Mucosa of descending colon (tissue), 3 donors: Measurements from ENCODE around the gene SUV39H1. TPM values are rescaled to one million over a fixed set of nuclear protein-coding genes. Genes with fewer than 3 reads are reported as not detected.

Experiments used
- ATAC-seq: fragments of 200-7000 bp; cut with Tn5 transposase; one replicate; pipeline ENCODE4 v1.9.1; 2020; ENCODE audit warnings: mild to moderate bottlenecking, moderate library complexity
- DNase-seq, 3 donors: peaks; one replicate each; pipeline ENCODE4 v3.0.0-alpha.2; 2020
- H3K36me3 ChIP-seq: fragments of 200-600 bp; one replicate; pipeline ENCODE4 v1.8.0; 2021; ENCODE audit warnings: low read depth, mild to moderate bottlenecking
- H3K4me1 ChIP-seq: fragments of 200-600 bp; one replicate; pipeline ENCODE4 v1.8.0; 2021; ENCODE audit warnings: low read depth, mild to moderate bottlenecking
- H3K4me3 ChIP-seq: fragments of 200-600 bp; one replicate; pipeline ENCODE4 v1.8.0; 2021; ENCODE audit warnings: mild to moderate bottlenecking
- H3K9me3 ChIP-seq: fragments of 200-600 bp; one replicate; pipeline ENCODE4 v1.8.0; 2021; ENCODE audit warnings: mild to moderate bottlenecking
- CTCF ChIP-seq: fragments of 200-600 bp; IDR thresholded peaks from one replicate; pipeline ENCODE4 v1.8.0; 2022; ENCODE audit warnings: antibody characterized with exemption, mild to moderate bottlenecking
- intact Hi-C, 2 donors: fragments of 100-400 bp; cut with DNase I in 1 of 2; cut with micrococcal nuclease in 1 of 2; formaldehyde crosslinking; loops; one replicate each; pipeline versions ENCODE4 v1.11.0 to v1.11.1; 2022; cut with DNase I, micrococcal nuclease
- total RNA-seq, 3 donors: library from RNA; stranded (reverse); fragmentation: NEBNext Ultra II Directional in 2 of 3; extraction: Animal tissue kit (Norgen Biotek cat#: 25700) in 2 of 3; gene quantifications; one replicate each; pipeline versions ENCODE4 v1.2.1 to v1.2.4, GENCODE V29; 2021 to 2023
- donor health status: DM: no; HTN: no; CAD: no; lungs with moderate emphysema.
- donor health status: DM: no; HTN: no; CAD: no.
- donor health status: DM: no; HTN: yes; CAD: no.

SUV39H1 gene
- total RNA-seq, 3 donors from 2014 or later, result 3.4 to 6.2 (median 3.7) TPM

DNA sequence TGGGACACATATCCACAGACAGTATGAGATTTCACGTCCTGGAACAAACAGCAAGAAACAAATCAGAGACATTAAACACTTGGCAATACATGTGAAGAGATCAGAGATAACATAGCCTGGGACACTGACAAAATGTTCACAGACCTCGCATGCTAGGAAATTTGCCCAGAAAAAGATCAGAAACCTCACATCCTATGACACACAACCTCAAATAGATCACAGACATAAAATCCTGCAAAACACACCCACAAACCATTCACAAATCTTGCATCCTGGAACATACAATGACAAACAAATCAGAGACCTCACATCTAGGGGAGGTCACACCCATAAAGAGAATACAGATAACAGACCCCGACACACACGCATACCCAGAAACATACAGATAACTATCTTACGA is 18.0 kb downstream of the SUV39H1 start:
- Histone ChIP-seq H3K36me3 (no peaks in the 10 kb centered on the region), H3K4me3 (no peak overlapping the region), H3K4me1 (no peaks in the 10 kb centered on the region), H3K9me3 (no peaks in the 10 kb centered on the region)
- no peak for DNase-seq
- no peak for ATAC-seq
- no peak for TF ChIP-seq CTCF
- intact Hi-C loops, result no loop called here

GRCh38 chrX:48715072-48715471 is 18.5 kb downstream of the SUV39H1 start:
- no peak for DNase-seq
- ATAC-seq, result no peak
- Histone ChIP-seq H3K36me3 (no peaks in the 10 kb centered on the region), H3K4me1 (no peaks in the 10 kb centered on the region), H3K4me3 (no peak overlapping the region), H3K9me3 (no peaks in the 10 kb centered on the region)
- TF ChIP-seq CTCF, result no peak
- intact Hi-C loops, result no loop called here

DNA sequence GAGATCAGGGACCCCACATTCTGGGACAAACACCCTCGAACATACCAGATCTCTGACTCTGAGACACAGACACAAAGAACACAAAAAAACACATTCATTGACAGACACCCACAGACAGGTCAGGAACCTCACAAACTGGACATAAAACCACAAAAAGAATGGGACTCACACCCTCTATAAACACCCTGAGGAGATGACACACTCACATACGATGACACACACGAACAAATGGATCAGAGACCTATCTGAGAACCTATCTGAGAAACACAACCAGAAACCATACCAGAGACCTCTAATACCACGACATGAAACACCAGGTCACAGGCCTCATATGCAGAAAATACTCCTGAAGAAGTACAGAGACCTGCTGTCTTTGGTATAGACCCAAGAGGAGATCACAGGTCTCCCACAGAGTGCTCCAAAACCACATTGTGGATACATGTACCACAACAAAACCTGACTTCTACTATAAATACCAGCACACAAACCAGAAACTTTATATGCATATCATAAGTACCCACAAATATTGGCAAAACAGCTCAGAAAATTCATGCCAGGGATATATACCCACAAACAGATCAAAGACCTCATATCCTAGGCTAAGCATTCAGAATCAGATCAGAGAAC is 19.5 kb downstream of the SUV39H1 start:
- no peaks in the 10 kb centered on the region for H3K4me1 ChIP-seq
- intact Hi-C loops, result no loop called here
- TF ChIP-seq CTCF, result no peak
- no peak overlapping the region for H3K4me3 ChIP-seq
- no peaks in the 10 kb centered on the region for H3K36me3 ChIP-seq
- no peak for DNase-seq
- H3K9me3 ChIP-seq, result no peaks in the 10 kb centered on the region
- ATAC-seq, result no peak

- peaks cover 6% of the 10 kb centered on the region for H3K4me1 ChIP-seq
- intact Hi-C loops, result no loop called here
- no peak for ATAC-seq
These were observed 23.4 kb downstream of the SUV39H1 start for GRCh38 chrX:48719958-48720357.

GRCh38 chrX:48720577-48721250 is 24.2 kb downstream of the SUV39H1 start:
- ATAC-seq (peak; percentile 62), DNase-seq (no peak)
- Histone ChIP-seq H3K36me3 (no peaks in the 10 kb centered on the region), H3K9me3 (no peaks in the 10 kb centered on the region), H3K4me3 (no peak overlapping the region), H3K4me1 (peaks cover 6% of the 10 kb centered on the region)
- no peak for TF ChIP-seq CTCF
- intact Hi-C loops, result no loop called here

More at GRCh38 chrX:48719958-48720357, 23.4 kb downstream of the SUV39H1 start:
- Histone ChIP-seq H3K9me3 (no peaks in the 10 kb centered on the region), H3K36me3 (no peaks in the 10 kb centered on the region), H3K4me3 (no peak overlapping the region)
- no peak for DNase-seq
- no peak for TF ChIP-seq CTCF
